OCI-LY7 (cell line): ENCODE data around the gene CYB561. TPM values are rescaled to one million over a fixed set of nuclear protein-coding genes. Genes with fewer than 3 reads are reported as not detected.

Experiments used
- BruUV-seq: library from RNA; stranded (reverse); fragments of 400-500 nt; replicated peaks from 2 replicates; lab custom pipeline; 2021; lab: Mats Ljungman, UMichigan
- CTCF ChIA-PET: fragments of 300-600 bp; sonication (Branson Sonifier 250); formaldehyde crosslinking; loops from one replicate; lab custom pipeline; 2022; ENCODE audit warnings: antibody characterized with exemption; ENCODE audit not compliant: unreplicated experiment; lab: Charles Lee
- POLR2A ChIA-PET: fragments of 300-600 bp; sonication (Branson Sonifier 250); formaldehyde crosslinking; loops from one replicate; lab custom pipeline; 2022; ENCODE audit warnings: antibody characterized with exemption; lab: Charles Lee
- DNase-seq: peaks from one replicate; pipeline ENCODE4 v3.0.0-alpha.2; 2015; ENCODE audit warnings: low spot score
- H2AFZ ChIP-seq: fragments of 200-600 bp; sonication (generic), shearing (Covaris generic); 2 replicates; pipeline ENCODE4 v1.6.1; 2014; ENCODE audit warnings: mild to moderate bottlenecking, antibody characterized with exemption, low read length, moderate library complexity
- H3K27ac ChIP-seq: fragments of 200-600 bp; sonication (generic); 2 replicates; pipeline ENCODE4 v1.5.1; 2014; ENCODE audit warnings: mixed run types, low read depth, mild to moderate bottlenecking, moderate library complexity, low read length, inconsistent platforms; ENCODE audit not compliant: poor library complexity, severe bottlenecking
- H3K36me3 ChIP-seq: fragments of 200-600 bp; sonication (generic); 2 replicates; pipeline ENCODE4 v1.6.1; 2014; ENCODE audit warnings: mild to moderate bottlenecking, antibody characterized with exemption, low read length, moderate library complexity, mixed read lengths; ENCODE audit not compliant: insufficient read depth
- H3K4me1 ChIP-seq: fragments of 200-600 bp; sonication (generic); 2 replicates; pipeline ENCODE4 v1.5.1; 2014; ENCODE audit warnings: mild to moderate bottlenecking, low read length; ENCODE audit not compliant: insufficient read depth, poor library complexity, severe bottlenecking
- H3K4me2 ChIP-seq: fragments of 200-600 bp; sonication (generic); 2 replicates; pipeline ENCODE4 v1.6.1; 2014; ENCODE audit warnings: mild to moderate bottlenecking, low read length
- H3K4me3 ChIP-seq: fragments of 200-600 bp; sonication (generic); 2 replicates; pipeline ENCODE4 v1.5.1; 2014; ENCODE audit warnings: mild to moderate bottlenecking, low read depth, low read length; ENCODE audit not compliant: poor library complexity, severe bottlenecking
- H3K79me2 ChIP-seq: fragments of 200-600 bp; sonication (generic); 2 replicates; pipeline ENCODE4 v1.6.1; 2016; ENCODE audit warnings: low read depth, mild to moderate bottlenecking, low read length, moderate library complexity, mixed read lengths; ENCODE audit not compliant: insufficient read depth
- H3K9me2 ChIP-seq: fragments of 200-600 bp; sonication (generic); 2 replicates; pipeline ENCODE4 v1.6.1; 2016; ENCODE audit warnings: mild to moderate bottlenecking, low read length, mixed read lengths; ENCODE audit not compliant: insufficient read depth
- H3K9me3 ChIP-seq: fragments of 200-600 bp; sonication (generic); 2 replicates; pipeline ENCODE4 v1.6.1; 2014; ENCODE audit warnings: mild to moderate bottlenecking, mixed run types, low read length, mixed read lengths
- H4K20me1 ChIP-seq: fragments of 200-600 bp; sonication (generic); 2 replicates; pipeline ENCODE4 v1.6.1; 2014; ENCODE audit warnings: mild to moderate bottlenecking, antibody characterized with exemption, low read length, moderate library complexity, mixed read lengths; ENCODE audit not compliant: insufficient read depth
- CTCF ChIP-seq: fragments of 200-600 bp; sonication (generic); conservative IDR thresholded peaks from 2 replicates; pipeline ENCODE4 v1.5.1; 2014; ENCODE audit warnings: mild to moderate bottlenecking, antibody characterized with exemption, low read length, moderate library complexity, mixed read lengths
- EZH2phosphoT487 ChIP-seq: fragments of 200-600 bp; sonication (generic); IDR thresholded peaks from 2 replicates; pipeline ENCODE4 v1.6.1; 2018; ENCODE audit warnings: low read depth, borderline replicate concordance, mild to moderate bottlenecking, mixed run types, antibody characterized with exemption, low read length, moderate library complexity, mixed read lengths
- intact Hi-C: fragments of 100-400 bp; cut with micrococcal nuclease; formaldehyde crosslinking; loops from one replicate; pipeline ENCODE4 v1.10.0; 2022; ENCODE audit not compliant: unreplicated experiment
- total RNA-seq, 2 experiments: library from RNA; depleted of rRNA in 1 of 2; stranded (reverse); fragments of >200 nt in 1 of 2; shearing (Covaris generic) in 1 of 2; gene quantifications; 2 replicates each; pipeline ENCODE4 v1.2.3, GENCODE V29; 2014 to 2022

CYB561 gene
- total RNA-seq, 2 experiments from 2014 or later, result not detected

- POLR2A ChIA-PET, result no interaction called here
- peaks cover 12% of the 10 kb centered on the region for H3K4me1 ChIP-seq
- CTCF ChIA-PET, result no interaction called here
- TF ChIP-seq EZH2phosphoT487 (no peak), CTCF (no peak)
- no peaks in the 10 kb centered on the region for H3K9me3 ChIP-seq
- H3K27ac ChIP-seq, result no peak overlapping the region
- BruUV-seq, result no TSS peak
- H3K4me2 ChIP-seq, result no peak overlapping the region
- H2AFZ ChIP-seq, result no peak overlapping the region
- intact Hi-C loops, result no loop called here
- DNase-seq, result no peak
- no peaks in the 10 kb centered on the region for H3K79me2 ChIP-seq
- no peaks in the 10 kb centered on the region for H3K36me3 ChIP-seq
- H4K20me1 ChIP-seq, result no peaks in the 10 kb centered on the region
- no peak overlapping the region for H3K4me3 ChIP-seq
- no peaks in the 10 kb centered on the region for H3K9me2 ChIP-seq
These were observed 35.4 kb upstream of the CYB561 start for GRCh38 chr17:63481488-63481870.

GRCh38 chr17:63480826-63481487, 34.9 kb upstream of the CYB561 start:
- Histone ChIP-seq H3K4me3 (no peak overlapping the region), H3K79me2 (no peaks in the 10 kb centered on the region), H4K20me1 (no peaks in the 10 kb centered on the region), H3K36me3 (no peaks in the 10 kb centered on the region), H3K4me2 (no peak overlapping the region), H3K9me2 (no peaks in the 10 kb centered on the region), H3K27ac (no peak overlapping the region), H2AFZ (no peak overlapping the region), H3K4me1 (peaks cover 8% of the 10 kb centered on the region), H3K9me3 (no peaks in the 10 kb centered on the region)
- ChIA-PET CTCF (interaction anchor here (0.6 kb wide), 1 partner anchor 87 kb away, joined by 3 read pairs; no protein-coding TSS in a partner anchor), POLR2A (no interaction called here)
- TF ChIP-seq CTCF (no peak), EZH2phosphoT487 (no peak)
- intact Hi-C loops, result no loop called here
- BruUV-seq, result no TSS peak
- peak; percentile 29 for DNase-seq

- Histone ChIP-seq H3K4me1 (peaks cover 8% of the 10 kb centered on the region), H3K4me3 (no peak overlapping the region), H3K9me2 (no peaks in the 10 kb centered on the region), H3K27ac (no peak overlapping the region), H3K79me2 (no peaks in the 10 kb centered on the region), H3K4me2 (no peak overlapping the region), H3K9me3 (no peaks in the 10 kb centered on the region), H2AFZ (no peak overlapping the region), H4K20me1 (no peaks in the 10 kb centered on the region), H3K36me3 (no peaks in the 10 kb centered on the region)
- no peak for DNase-seq
- no peak for TF ChIP-seq EZH2phosphoT487
- no peak for TF ChIP-seq CTCF
- intact Hi-C loops, result no loop called here
- POLR2A ChIA-PET, result no interaction called here
- CTCF ChIA-PET, result interaction anchor here (0.6 kb wide), 1 partner anchor 88 kb away, joined by 3 read pairs; no protein-coding TSS in a partner anchor
- no TSS peak for BruUV-seq
These were observed 34.2 kb upstream of the CYB561 start for GRCh38 chr17:63480192-63480784.
